HCT116 (cell line): ENCODE measurements around the gene TMEM232. TPM values are rescaled to one million over a fixed set of nuclear protein-coding genes. Genes with fewer than 3 reads are reported as not detected.

Source experiments
- ATAC-seq: fragments of 200-7000 bp; cut with Tn5 transposase; 2 replicates; pipeline ENCODE4 v1.9.1; 2020; ENCODE audit warnings: mild to moderate bottlenecking, moderate library complexity
- BruUV-seq: library from RNA; stranded (reverse); fragments of 400-500 nt; replicated peaks from 2 replicates; lab custom pipeline; 2021; lab: Mats Ljungman, UMichigan
- CTCF ChIA-PET: fragments of 300-600 bp; sonication (Branson Sonifier 250); formaldehyde crosslinking; loops from one replicate; lab custom pipeline; 2021; ENCODE audit warnings: antibody characterized with exemption; lab: Charles Lee
- POLR2A ChIA-PET: fragments of 300-600, 350-600 bp; sonication (Branson Sonifier 250); formaldehyde crosslinking; loops from one replicate; lab custom pipeline; 2021; ENCODE audit warnings: antibody characterized with exemption; lab: Charles Lee
- RAD21 ChIA-PET, 2 experiments: fragments of 300-600 bp; sonication (Branson Sonifier 250); formaldehyde crosslinking; loops; one replicate each; lab custom pipeline; 2023; ENCODE audit warnings: low total read pairs in 2 of 2; ENCODE audit not compliant: uncharacterized antibody in 2 of 2, unreplicated experiment in 2 of 2, low non-redundant PET in 1 of 2; lab: Charles Lee
- DNase-seq: peaks from one replicate; pipeline ENCODE4 v3.0.0-alpha.2; 2010; ENCODE audit warnings: low read depth, low spot score
- H2AFZ ChIP-seq: fragments of 200-600 bp; shearing (Covaris generic), sonication (generic); 2 replicates; pipeline ENCODE4 v1.6.1; 2017; ENCODE audit warnings: low read depth, mixed run types, mixed read lengths, antibody characterized with exemption, low read length; ENCODE audit not compliant: poor library complexity, severe bottlenecking
- H3K27ac ChIP-seq: 2 replicates; pipeline ENCODE4 v1.5.1; 2012; ENCODE audit warnings: low read depth, low read length
- H3K27me3 ChIP-seq: fragments of 200-600 bp; sonication (generic); 2 replicates; pipeline ENCODE4 v1.6.1; 2016; ENCODE audit warnings: mixed run types, low read length, mixed read lengths; ENCODE audit not compliant: insufficient read depth
- H3K36me3 ChIP-seq, 2 experiments: fragments of 200-500 bp in 1 of 2; fragments of 200-600 bp in 1 of 2; sonication (Bioruptor generic) in 1 of 2; sonication (generic) in 1 of 2; 2 replicates each; pipeline versions ENCODE4 v1.5.1 to v1.6.1; 2014 to 2016; ENCODE audit warnings: low read length in 2 of 2, inconsistent platforms in 1 of 2, mixed read lengths in 1 of 2, mixed run types in 1 of 2; ENCODE audit not compliant: insufficient read depth in 2 of 2, control insufficient read depth in 1 of 2
- H3K4me1 ChIP-seq, 2 experiments: fragments of 200-600 bp in 1 of 2; sonication (generic) in 1 of 2; 2 replicates each; pipeline versions ENCODE4 v1.5.1 to v1.6.1; 2012 to 2017; ENCODE audit warnings: low read length in 2 of 2, inconsistent platforms in 1 of 2, mild to moderate bottlenecking in 1 of 2, mixed read lengths in 1 of 2, mixed run types in 1 of 2, moderate library complexity in 1 of 2; ENCODE audit not compliant: insufficient read depth in 2 of 2, control insufficient read depth in 1 of 2
- H3K4me2 ChIP-seq: fragments of 200-600 bp; sonication (generic); 2 replicates; pipeline ENCODE4 v1.6.1; 2017; ENCODE audit warnings: mixed run types, low read length, mixed read lengths
- H3K4me3 ChIP-seq, 2 experiments: fragments of 200-600 bp in 1 of 2; sonication (generic) in 1 of 2; replicated peaks in 1 of 2; 2 replicates each; pipeline ENCODE4 v1.5.1; 2011 to 2016; ENCODE audit warnings: low read length in 2 of 2, control low read depth in 1 of 2, low read depth in 1 of 2, mild to moderate bottlenecking in 1 of 2, mixed read lengths in 1 of 2, mixed run types in 1 of 2
- H3K79me2 ChIP-seq: fragments of 200-600 bp; sonication (generic); 2 replicates; pipeline ENCODE4 v1.6.1; 2017; ENCODE audit warnings: mild to moderate bottlenecking, mixed run types, low read length, moderate library complexity, mixed read lengths; ENCODE audit not compliant: insufficient read depth
- H3K9ac ChIP-seq: fragments of 200-600 bp; sonication (generic); 2 replicates; pipeline ENCODE4 v1.6.1; 2016; ENCODE audit warnings: low read length, mixed read lengths
- H3K9me2 ChIP-seq: fragments of 200-600 bp; sonication (generic), shearing (Covaris generic); 2 replicates; pipeline ENCODE4 v1.6.1; 2017; ENCODE audit warnings: mixed run types, mild to moderate bottlenecking, moderate library complexity; ENCODE audit not compliant: insufficient read depth
- H3K9me3 ChIP-seq, 2 experiments: fragments of 200-500 bp in 1 of 2; fragments of 200-600 bp in 1 of 2; sonication (Bioruptor generic) in 1 of 2; sonication (generic) in 1 of 2; 2 replicates each; pipeline ENCODE4 v1.6.1; 2014 to 2017; ENCODE audit warnings: low read length in 2 of 2, mixed read lengths in 2 of 2, inconsistent platforms in 1 of 2, low read depth in 1 of 2, mild to moderate bottlenecking in 1 of 2, mixed run types in 1 of 2, moderate library complexity in 1 of 2; ENCODE audit not compliant: control insufficient read depth in 1 of 2, insufficient read depth in 1 of 2
- H4K20me1 ChIP-seq: fragments of 200-600 bp; sonication (generic), shearing (Covaris generic); 2 replicates; pipeline ENCODE4 v1.6.1; 2017; ENCODE audit warnings: mixed run types, mild to moderate bottlenecking, moderate library complexity; ENCODE audit not compliant: insufficient read depth
- ATF3 ChIP-seq: IDR thresholded peaks from 2 replicates; pipeline ENCODE4 v1.6.1; 2012
- CTCF ChIP-seq, 3 experiments: fragments of 200-600 bp in 1 of 3; sonication (generic) in 1 of 3; IDR thresholded peaks in 2 of 3; conservative IDR thresholded peaks in 1 of 3; 2 replicates each; pipeline ENCODE4 v1.5.1; 2012 to 2017; ENCODE audit warnings: low read depth in 2 of 3, low read length in 2 of 3, antibody characterized with exemption in 1 of 3, borderline replicate concordance in 1 of 3, control low read depth in 1 of 3, mild to moderate bottlenecking in 1 of 3, mixed read lengths in 1 of 3, mixed run types in 1 of 3, moderate library complexity in 1 of 3; ENCODE audit not compliant: insufficient read depth in 1 of 3
- ELF1 ChIP-seq: IDR thresholded peaks from 2 replicates; pipeline ENCODE4 v1.6.1; 2012; ENCODE audit warnings: low read depth, borderline replicate concordance
- EZH2phosphoT487 ChIP-seq: fragments of 200-600 bp; IDR thresholded peaks from 2 replicates; pipeline ENCODE4 v1.6.1; 2018; ENCODE audit warnings: antibody characterized with exemption, borderline replicate concordance
- FOSL1 ChIP-seq: IDR thresholded peaks from 2 replicates; pipeline ENCODE4 v1.6.1; 2012; ENCODE audit warnings: low read depth
- POLR2A ChIP-seq: IDR thresholded peaks from 2 replicates; pipeline ENCODE4 v1.7.0; 2011; ENCODE audit warnings: borderline replicate concordance; ENCODE audit not compliant: insufficient read depth, insufficient read length; ENCODE audit errors: extremely low read depth
- POLR2AphosphoS5 ChIP-seq: IDR thresholded peaks from 2 replicates; pipeline ENCODE4 v1.6.1; 2011; ENCODE audit warnings: mild to moderate bottlenecking, low read depth, low read length, moderate library complexity
- SRF ChIP-seq: IDR thresholded peaks from 2 replicates; pipeline ENCODE4 v1.6.1; 2012; ENCODE audit warnings: low read depth
- YY1 ChIP-seq: IDR thresholded peaks from 2 replicates; pipeline ENCODE4 v1.6.1; 2011; ENCODE audit warnings: low read length, low read depth, moderate library complexity, mild to moderate bottlenecking; ENCODE audit not compliant: insufficient replicate concordance; ENCODE audit errors: extremely low read depth
- ZFX ChIP-seq: fragments of 450-650 bp; IDR thresholded peaks from 2 replicates; pipeline ENCODE4 v1.6.1; 2017
- ZNF274 ChIP-seq: fragments of 200-500 bp; sonication (Bioruptor generic); IDR thresholded peaks from 2 replicates; pipeline ENCODE4 v1.6.1; 2014; ENCODE audit warnings: mild to moderate bottlenecking, low read depth, low read length, inconsistent platforms
- intact Hi-C: fragments of 100-400 bp; cut with micrococcal nuclease; formaldehyde crosslinking; loops from 2 replicates; pipeline ENCODE4 v1.10.0; 2022
- total RNA-seq: library from RNA; stranded (reverse); gene quantifications from one replicate; pipeline ENCODE4 v1.2.1, GENCODE V29; 2021; ENCODE audit not compliant: unreplicated experiment
- TF ChIP-seq, protein P1 (sequence below): IDR thresholded peaks from 2 replicates; pipeline ENCODE4 v1.6.1; 2012

TMEM232 gene
- total RNA-seq, 1 experiment from 2014 or later, result 1.2 TPM

DNA sequence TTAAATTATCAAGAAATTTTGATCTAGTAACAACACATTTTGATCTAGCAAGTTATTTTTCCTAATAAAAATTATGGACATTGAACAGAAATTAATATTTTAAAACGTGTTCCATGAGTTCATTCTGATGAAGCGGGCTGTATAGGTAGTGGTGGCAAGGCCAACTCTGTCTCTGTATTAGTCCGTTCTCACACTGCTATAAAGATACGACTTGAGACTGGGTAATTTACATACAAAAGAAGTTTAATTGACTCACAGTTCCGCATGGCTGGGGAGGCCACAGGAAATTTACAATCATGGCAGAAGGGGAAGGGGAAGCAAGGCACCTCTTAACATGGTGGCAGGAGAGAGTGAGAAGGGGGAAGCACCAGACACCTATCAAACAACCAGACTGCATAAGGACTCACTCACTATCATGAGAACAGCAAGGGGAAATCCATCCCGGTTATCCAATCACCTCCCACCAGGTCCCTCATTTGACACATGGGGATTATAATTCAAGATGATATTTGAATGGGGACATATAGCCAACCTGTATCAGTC, 61.2 kb downstream of the TMEM232 start (continued):
- no peak for TF ChIP-seq CTCF (IDR thresholded peaks at IDR 0.05 in 2 of 3, conservative IDR thresholded peaks at IDR 0.05 in 1 of 3; ENCODE audit: borderline replicate concordance in 1 of 3, insufficient read depth in 1 of 3, low read depth in 2 of 3, low read length in 2 of 3)
- no peak for TF ChIP-seq EZH2phosphoT487
- TF ChIP-seq ATF3, result no peak
- no peak for TF ChIP-seq SRF
- no peak for TF ChIP-seq ELF1

- intact Hi-C loops, result no loop called here
- CTCF ChIA-PET, result no interaction called here
- H3K9me2 ChIP-seq, result 0 out of 2 replicates have a peak, but pooled peaks cover 3% of the 10 kb centered on the region
- POLR2A ChIA-PET, result no interaction called here
- RAD21 ChIA-PET, result no interaction called here
- H3K36me3 ChIP-seq, result no peaks in the 10 kb centered on the region
- TF ChIP-seq ELF1 (no peak), YY1 (no peak), ZNF274 (no peak), ZFX (no peak), ATF3 (no peak), FOSL1 (no peak), POLR2AphosphoS5 (no peak), SRF (no peak), POLR2A (no peak)
- TF ChIP-seq, protein P1, sequence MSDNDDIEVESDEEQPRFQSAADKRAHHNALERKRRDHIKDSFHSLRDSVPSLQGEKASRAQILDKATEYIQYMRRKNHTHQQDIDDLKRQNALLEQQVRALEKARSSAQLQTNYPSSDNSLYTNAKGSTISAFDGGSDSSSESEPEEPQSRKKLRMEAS, result no peak
- ATAC-seq (no peak), DNase-seq (no peak)
- no peaks in the 10 kb centered on the region for H3K9me3 ChIP-seq
- H4K20me1 ChIP-seq, result no peaks in the 10 kb centered on the region
- H3K27me3 ChIP-seq, result no peaks in the 10 kb centered on the region
- no peak overlapping the region for H3K9ac ChIP-seq
- no peak overlapping the region for H3K4me3 ChIP-seq
- no peak overlapping the region for H3K27ac ChIP-seq
- BruUV-seq, result no TSS peak
- H3K79me2 ChIP-seq, result no peaks in the 10 kb centered on the region
- no peak overlapping the region for H2AFZ ChIP-seq
- H3K4me1 ChIP-seq, result no peaks in the 10 kb centered on the region
- H3K4me2 ChIP-seq, result no peak overlapping the region
These were observed 62.9 kb downstream of the TMEM232 start for GRCh38 chr5:110663525-110663924.
